Thyroid gland (tissue), 4 donors: ENCODE data around the gene SOX13.

Source experiments
- CTCF ChIP-seq, 6 experiments: fragments of 200-600 bp in 3 of 6; fragments of 450-650 bp in 3 of 6; sonication (generic) in 3 of 6; IDR thresholded peaks; one replicate each; pipeline ENCODE4 v1.5.1; 2016 to 2019; ENCODE audit warnings: antibody characterized with exemption in 6 of 6, mild to moderate bottlenecking in 2 of 6, inconsistent platforms in 1 of 6, moderate library complexity in 1 of 6
- POLR2A ChIP-seq, 2 donors: fragments of 450-650 bp; IDR thresholded peaks; one replicate each; pipeline ENCODE4 v1.6.1; 2017; ENCODE audit warnings: antibody characterized with exemption in 2 of 2, mild to moderate bottlenecking in 2 of 2, moderate library complexity in 1 of 2

- TF ChIP-seq CTCF (IDR thresholded peaks at IDR 0.05) (no peak), POLR2A (IDR thresholded peaks at IDR 0.05) (no peak)
These were observed 97.7 kb downstream of the SOX13 start for GRCh38 chr1:204170494-204171155.
